HepG2 (cell line): ENCODE measurements around the gene KIF15. TPM values are rescaled to one million over a fixed set of nuclear protein-coding genes. Genes with fewer than 3 reads are reported as not detected.

ENCODE experiments used
- ATAC-seq: fragments of 200-7000 bp; cut with Tn5 transposase; 3 replicates; pipeline ENCODE4 v1.9.1; 2020; ENCODE audit warnings: mild to moderate bottlenecking, moderate library complexity
- BruUV-seq: library from RNA; stranded (reverse); fragments of 400-500 nt; replicated peaks from 2 replicates; lab custom pipeline; 2021; lab: Mats Ljungman, UMichigan
- CTCF ChIA-PET: fragments of 300-600 bp; formaldehyde crosslinking; extraction: SDS; loops from one replicate; lab custom pipeline; 2021; ENCODE audit warnings: low total read pairs, inconsistent platforms, low intra/inter-chr PET ratio; lab: Yijun Ruan, JAX
- POLR2A ChIA-PET: fragments of 350-600 bp; sonication (Branson Sonifier 250); formaldehyde crosslinking; loops from one replicate; lab custom pipeline; 2020; ENCODE audit warnings: antibody characterized with exemption, inconsistent platforms; lab: Yijun Ruan, JAX
- DNase-seq: peaks from one replicate; pipeline ENCODE4 v3.0.0-alpha.2; 2015; ENCODE audit warnings: low spot score
- FAIRE-seq: peaks from 3 replicates; lab custom pipeline; 2011; peaks lifted over from hg19 to GRCh38; lab: Jason Lieb, UNC
- H2AFZ ChIP-seq: one replicate; pipeline ENCODE4 v1.6.1; 2011; ENCODE audit warnings: low read length, inconsistent platforms
- H3K27ac ChIP-seq: fragments of 300-600 bp; 3 replicates; pipeline ENCODE4 v1.8.0; 2011; ENCODE audit warnings: mixed run types, mild to moderate bottlenecking, mixed read lengths, low read length, inconsistent platforms; ENCODE audit not compliant: insufficient read depth; ENCODE audit errors: extremely low read length
- H3K27me3 ChIP-seq, 2 experiments: fragments of 200-600 bp in 1 of 2; 2 replicates in 1 of 2; 3 replicates in 1 of 2; pipeline versions ENCODE4 v1.6.0 to v1.8.0; 2011; ENCODE audit warnings: low read length in 2 of 2, mild to moderate bottlenecking in 2 of 2, moderate library complexity in 2 of 2, inconsistent platforms in 1 of 2; ENCODE audit not compliant: insufficient read depth in 2 of 2, control insufficient read depth in 1 of 2
- H3K36me3 ChIP-seq, 2 experiments: fragments of 200-600 bp in 1 of 2; replicated peaks in 1 of 2; 2 replicates in 1 of 2; 3 replicates in 1 of 2; pipeline versions ENCODE4 v1.5.1 to v1.8.0; 2011; ENCODE audit warnings: low read length in 2 of 2, inconsistent platforms in 1 of 2; ENCODE audit not compliant: insufficient read depth in 2 of 2, control insufficient read depth in 1 of 2
- H3K4me1 ChIP-seq: 2 replicates; pipeline ENCODE4 v1.5.1; 2012; ENCODE audit warnings: low read length, inconsistent platforms; ENCODE audit not compliant: insufficient read depth
- H3K4me2 ChIP-seq: 2 replicates; pipeline ENCODE4 v1.6.0; 2011; ENCODE audit warnings: low read depth, low read length, inconsistent platforms
- H3K4me3 ChIP-seq, 3 experiments: fragments of 200-600 bp in 1 of 3; sonication (generic), shearing (Covaris generic) in 1 of 3; replicated peaks in 1 of 3; 2 replicates each; pipeline ENCODE4 v1.5.1; 2011 to 2016; ENCODE audit warnings: low read length in 3 of 3, inconsistent platforms in 2 of 3, low read depth in 2 of 3, mild to moderate bottlenecking in 2 of 3, control low read depth in 1 of 3, mixed read lengths in 1 of 3; ENCODE audit not compliant: insufficient read depth in 1 of 3
- H3K79me2 ChIP-seq: one replicate; pipeline ENCODE4 v1.6.1; 2011; ENCODE audit warnings: low read length, inconsistent platforms; ENCODE audit not compliant: insufficient read depth
- H3K9ac ChIP-seq: 2 replicates; pipeline ENCODE4 v1.6.0; 2011; ENCODE audit warnings: mild to moderate bottlenecking, low read depth, low read length, inconsistent platforms; ENCODE audit not compliant: insufficient read depth
- H3K9me3 ChIP-seq: 2 replicates; pipeline ENCODE4 v1.5.1; 2012; ENCODE audit warnings: mild to moderate bottlenecking, low read length
- H4K20me1 ChIP-seq: 2 replicates; pipeline ENCODE4 v1.6.0; 2011; ENCODE audit warnings: inconsistent platforms, mild to moderate bottlenecking, low read length, moderate library complexity; ENCODE audit not compliant: insufficient read depth
- ARHGAP35 ChIP-seq: sonication (generic); formaldehyde crosslinking; IDR thresholded peaks from 2 replicates; pipeline ENCODE4 v1.9.0; 2022; ENCODE audit warnings: mild to moderate bottlenecking, inconsistent platforms, moderate library complexity, missing genetic modification reagents, borderline replicate concordance
- FOSL2 ChIP-seq: sonication (generic); formaldehyde crosslinking; IDR thresholded peaks from 2 replicates; pipeline ENCODE4 v1.4.0; 2020; ENCODE audit warnings: missing genetic modification reagents
- KAT2B ChIP-seq: fragments of 150-350 bp; IDR thresholded peaks from 2 replicates; pipeline ENCODE4 v1.6.1; 2014; ENCODE audit warnings: low read depth, low read length, borderline replicate concordance
- KAT7 ChIP-seq: IDR thresholded peaks from 2 replicates; pipeline ENCODE4 v1.6.1; 2018; ENCODE audit warnings: borderline replicate concordance, missing compliant biosample characterization
- KMT2A ChIP-seq: sonication (generic); formaldehyde crosslinking; IDR thresholded peaks from 2 replicates; pipeline ENCODE4 v1.4.0; 2020; ENCODE audit warnings: missing genetic modification reagents
- MAZ ChIP-seq, 2 experiments: sonication (generic) in 1 of 2; formaldehyde crosslinking in 1 of 2; IDR thresholded peaks; 2 replicates each; pipeline versions ENCODE4 v1.5.0 to v1.6.1; 2012 to 2020; ENCODE audit warnings: low read depth in 2 of 2, mild to moderate bottlenecking in 2 of 2, borderline replicate concordance in 1 of 2, improper control_type of control experiment in 1 of 2, low read length in 1 of 2, missing genetic modification reagents in 1 of 2, moderate library complexity in 1 of 2
- MYNN ChIP-seq: sonication (generic); formaldehyde crosslinking; IDR thresholded peaks from 2 replicates; pipeline ENCODE4 v1.4.0; 2020; ENCODE audit warnings: mild to moderate bottlenecking, low read depth, missing genetic modification reagents
- NFKB2 ChIP-seq: sonication (generic); formaldehyde crosslinking; IDR thresholded peaks from 2 replicates; pipeline ENCODE4 v1.4.0; 2020; ENCODE audit warnings: missing genetic modification reagents, borderline replicate concordance
- PAWR ChIP-seq: sonication (generic); formaldehyde crosslinking; IDR thresholded peaks from 2 replicates; pipeline ENCODE4 v1.4.0; 2020; ENCODE audit warnings: missing genetic modification reagents, mild to moderate bottlenecking, borderline replicate concordance
- PHF8 ChIP-seq: sonication (generic); formaldehyde crosslinking; IDR thresholded peaks from 2 replicates; pipeline ENCODE4 v1.5.0; 2020; ENCODE audit warnings: missing genetic modification reagents
- REPIN1 ChIP-seq: sonication (generic); formaldehyde crosslinking; IDR thresholded peaks from 2 replicates; pipeline ENCODE4 v1.8.0; 2022; ENCODE audit warnings: missing genetic modification reagents, low read depth, mild to moderate bottlenecking, borderline replicate concordance
- TOPORS ChIP-seq: sonication (generic); formaldehyde crosslinking; IDR thresholded peaks from 2 replicates; pipeline ENCODE4 v1.8.0; 2023; ENCODE audit warnings: mild to moderate bottlenecking, missing genetic modification reagents
- ZKSCAN1 ChIP-seq: fragments of 150-350 bp; IDR thresholded peaks from 2 replicates; pipeline ENCODE4 v1.6.1; 2014; ENCODE audit warnings: low read length
- ZNF280B ChIP-seq: sonication (generic); formaldehyde crosslinking; IDR thresholded peaks from 2 replicates; pipeline ENCODE4 v1.5.0; 2020; ENCODE audit warnings: missing genetic modification reagents, mild to moderate bottlenecking, borderline replicate concordance
- ZNF333 ChIP-seq: sonication (generic); formaldehyde crosslinking; IDR thresholded peaks from 2 replicates; pipeline ENCODE4 v1.4.0; 2020; ENCODE audit warnings: mild to moderate bottlenecking, missing genetic modification reagents, borderline replicate concordance
- ZNF615 ChIP-seq: sonication (generic); formaldehyde crosslinking; IDR thresholded peaks from 2 replicates; pipeline ENCODE4 v1.5.0; 2020; ENCODE audit warnings: mild to moderate bottlenecking, missing genetic modification reagents, borderline replicate concordance
- ZNF790 ChIP-seq: sonication (generic); formaldehyde crosslinking; IDR thresholded peaks from 2 replicates; pipeline ENCODE4 v1.8.0; 2022; ENCODE audit warnings: missing genetic modification reagents, mild to moderate bottlenecking, borderline replicate concordance
- WGBS: methylation state at CpG from one replicate; pipeline ENCODE4 v1.1.6; 2017; ENCODE audit warnings: low lambda C conversion rate; 5-methylcytosine and 5-hydroxymethylcytosine counted together
- in situ Hi-C: cut with HindIII; loops from 2 replicates; pipeline ENCODE4 v1.10.0; 2017; ENCODE audit warnings: low pct_unique_long_range_greater_than_20kb; ENCODE audit not compliant: extremely low pct_ligation_motif_present
- intact Hi-C: fragments of 100-400 bp; cut with micrococcal nuclease; formaldehyde crosslinking; loops from one replicate; pipeline ENCODE4 v1.10.0; 2022; ENCODE audit not compliant: unreplicated experiment
- polyA plus RNA-seq, 8 experiments: library from polyadenylated mRNA; depleted of rRNA in 3 of 8; stranded (reverse) in 7 of 8; unstranded in 1 of 8; fragments of >200 nt; fragmentation: Illumina TruSeq in 4 of 8; extraction: Trizol in 4 of 8; gene quantifications; 2 replicates each; pipeline versions ENCODE4 v1.2.1 to v1.2.3, GENCODE V29; 2011 to 2016; ENCODE audit warnings: low read depth in 4 of 8, missing spikeins in 1 of 8, mixed read lengths in 1 of 8; ENCODE audit not compliant: insufficient read depth in 1 of 8
- total RNA-seq, 5 experiments: library from RNA; depleted of rRNA; stranded (reverse); fragments of >200 nt; fragmentation: Illumina TruSeq; extraction: Trizol; gene quantifications; 2 replicates each; pipeline ENCODE4 v1.2.3, GENCODE V29; 2016; ENCODE audit warnings: low read depth in 1 of 5

KIF15 gene
- total and polyA plus RNA-seq, 2 of the 13 experiments (the other 11 are each of a cell fraction or from before 2014, with no cell fraction given), result 4.8 to 33.8 TPM

GRCh38 chr3:44886561-44886960 lies 125.0 kb downstream of the KIF15 start:
- Histone ChIP-seq H3K36me3 (no peaks in the 10 kb centered on the region), H3K4me1 (peaks cover 9% of the 10 kb centered on the region; the same call in 1 of the 2 replicates), H3K9ac (no peak overlapping the region), H3K4me3 (no peak overlapping the region), H3K27me3 (peaks cover 0 to 16% of the 10 kb centered on the region in 2 experiments; a peak in 1 of 5 replicates), H3K4me2 (no peak overlapping the region), H3K9me3 (no peaks in the 10 kb centered on the region), H3K27ac (no peak overlapping the region), H3K79me2 (no peaks in the 10 kb centered on the region), H4K20me1 (no peaks in the 10 kb centered on the region), H2AFZ (no peak overlapping the region)
- ChIA-PET CTCF (no interaction called here), POLR2A (no interaction called here)
- ATAC-seq (no peak; the same call in 2 of the 3 replicates), FAIRE-seq (no peak), DNase-seq (no peak)
- 10% methylated on average over 3 of the region's 3 CpGs for whole genome bisulfite sequencing
- BruUV-seq, result no TSS peak
- in situ Hi-C loops, result no loop called here
- TF ChIP-seq FOSL2 (peak; percentile 62), NFKB2 (CRISPR knock-in tag) (no peak), ZKSCAN1 (peak; percentile 92)
- intact Hi-C loops, result no loop called here

- POLR2A ChIA-PET, result no interaction called here
- Histone ChIP-seq H3K4me3 (no peak overlapping the region), H4K20me1 (no peaks in the 10 kb centered on the region), H3K9ac (no peak overlapping the region), H3K27ac (no peak overlapping the region), H3K9me3 (no peaks in the 10 kb centered on the region), H3K79me2 (no peaks in the 10 kb centered on the region), H2AFZ (no peak overlapping the region), H3K4me1 (peaks cover 9% of the 10 kb centered on the region; the same call in 1 of the 2 replicates), H3K36me3 (no peaks in the 10 kb centered on the region), H3K4me2 (no peak overlapping the region; the same call in 1 of the 2 replicates), H3K27me3 (peaks cover 0 to 16% of the 10 kb centered on the region in 2 experiments; a peak in 1 of 5 replicates)
- no peak for FAIRE-seq
- no peak for ATAC-seq
- in situ Hi-C loops (no loop called here), intact Hi-C loops (no loop called here)
- BruUV-seq, result no TSS peak
- TF ChIP-seq PAWR (no peak), ZNF333 (CRISPR knock-in tag) (no peak), MYNN (CRISPR knock-in tag) (no peak), KMT2A (CRISPR knock-in tag) (no peak), KAT7 (CRISPR knock-in tag) (no peak), REPIN1 (CRISPR knock-in tag) (no peak), MAZ (IDR thresholded peaks at IDR 0.05; ENCODE audit: borderline replicate concordance, low read depth, low read length) (no peak), MAZ (CRISPR knock-in tag; IDR thresholded peaks at IDR 0.05; ENCODE audit: low read depth) (no peak), TOPORS (CRISPR knock-in tag) (no peak), ZNF615 (CRISPR knock-in tag) (no peak), PHF8 (CRISPR knock-in tag) (no peak), ZNF280B (CRISPR knock-in tag) (no peak), ZNF790 (CRISPR knock-in tag) (no peak), ARHGAP35 (CRISPR knock-in tag) (no peak), KAT2B (no peak)
- 11% methylated on average over 7 of the region's 7 CpGs for WGBS
- no peak for DNase-seq
- CTCF ChIA-PET, result no interaction called here
Measured at GRCh38 chr3:44887101-44887500, 125.5 kb downstream of the KIF15 start.
